ENCODE measurements around the gene STX18.

Gene STX18

DNA sequence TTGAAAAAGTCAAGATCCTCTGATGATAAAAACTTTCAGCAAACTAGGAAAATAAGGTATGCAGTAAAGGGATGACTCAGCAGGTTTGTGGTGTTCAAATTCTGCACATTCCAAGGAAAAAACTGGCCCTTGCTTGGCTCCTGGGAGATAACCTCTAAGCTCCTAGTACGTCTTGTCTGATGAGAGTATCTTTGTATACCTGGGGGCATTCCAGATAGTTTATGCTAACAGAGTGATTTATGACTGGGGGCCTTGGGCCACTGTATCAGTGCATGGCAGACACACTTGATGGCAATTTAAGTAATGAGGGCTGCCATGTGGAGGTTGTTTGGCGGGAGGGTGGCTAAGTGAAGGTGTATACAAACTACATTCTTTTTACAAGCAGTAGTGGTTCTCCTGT is 98.0 kb downstream of the STX18 start:
- in situ Hi-C loops (cut with MboI; ENCODE audit: low sequenced_read_pairs): no loop called here

GRCh38 chr4:4440333-4441061 is 101.4 kb downstream of the STX18 start:
- in situ Hi-C loops (cut with MboI; ENCODE audit: low sequenced_read_pairs): no loop called here

GRCh38 chr4:4439782-4440181 is 102.1 kb downstream of the STX18 start:
- in situ Hi-C loops (cut with MboI; ENCODE audit: low sequenced_read_pairs): no loop called here

DNA sequence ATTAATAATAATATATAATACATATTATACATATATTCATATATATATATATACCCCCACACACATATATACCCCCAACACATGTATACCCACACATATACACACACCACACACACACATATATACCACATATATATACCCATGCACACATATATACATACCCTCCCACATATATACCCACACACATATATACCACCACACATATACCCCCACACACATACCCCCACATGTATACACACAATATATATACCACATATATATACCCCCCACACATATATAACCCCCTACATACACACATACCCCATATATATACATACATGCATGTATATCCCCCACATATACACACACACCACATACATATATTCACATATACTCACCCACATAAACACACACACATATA is 103.0 kb downstream of the STX18 start:
- in situ Hi-C loops (cut with MboI; ENCODE audit: low sequenced_read_pairs): no loop called here

- in situ Hi-C loops (cut with MboI; ENCODE audit: low sequenced_read_pairs): no loop called here
Observed at GRCh38 chr4:4437798-4438470, 103.9 kb downstream of the STX18 start.

- in situ Hi-C loops (cut with MboI; ENCODE audit: low sequenced_read_pairs): no loop called here
Observed at GRCh38 chr4:4436244-4436823, 105.5 kb downstream of the STX18 start.

- in situ Hi-C loops (cut with MboI; ENCODE audit: low sequenced_read_pairs): no loop called here
Observed at GRCh38 chr4:4433941-4434340, 107.9 kb downstream of the STX18 start.

DNA sequence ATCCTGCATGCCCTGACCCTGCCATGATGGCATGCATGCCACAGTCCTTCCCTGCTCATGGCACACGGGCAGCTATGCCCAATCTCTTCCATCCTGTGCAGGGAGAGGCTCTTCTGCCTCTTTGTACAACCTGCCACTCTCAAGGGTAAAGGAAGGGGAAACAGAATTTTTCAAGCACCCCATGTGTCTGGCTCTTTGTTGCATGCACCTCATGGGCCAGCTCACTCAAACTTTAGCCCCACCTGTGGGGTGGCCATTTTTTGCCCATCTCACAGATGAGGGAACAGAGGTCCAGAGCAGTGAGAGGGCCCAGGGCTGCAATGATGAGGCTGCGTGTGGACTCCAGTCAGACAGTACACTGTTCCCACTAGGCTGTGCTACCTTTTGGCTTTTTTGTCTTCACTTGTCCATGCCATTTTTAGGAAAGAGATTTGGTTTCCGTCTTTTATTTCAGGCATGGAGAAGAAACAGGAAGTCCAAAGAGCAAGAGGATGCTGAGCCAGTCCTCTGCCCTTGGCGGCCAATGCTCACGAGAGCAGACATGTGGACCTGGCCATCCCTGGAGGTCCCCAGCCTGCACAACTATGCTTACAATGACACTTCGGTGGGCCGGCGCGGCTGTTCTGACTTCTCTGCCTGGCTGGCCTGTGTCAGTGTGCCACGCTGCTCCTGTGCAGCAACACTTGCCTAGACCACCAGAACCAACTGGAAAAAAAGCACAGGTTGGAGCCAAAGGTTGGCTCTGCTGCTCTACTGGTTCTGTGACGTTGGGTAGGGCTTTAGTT is 109.3 kb downstream of the STX18 start:
- in situ Hi-C loops (cut with MboI; ENCODE audit: low sequenced_read_pairs): no loop called here

DNA sequence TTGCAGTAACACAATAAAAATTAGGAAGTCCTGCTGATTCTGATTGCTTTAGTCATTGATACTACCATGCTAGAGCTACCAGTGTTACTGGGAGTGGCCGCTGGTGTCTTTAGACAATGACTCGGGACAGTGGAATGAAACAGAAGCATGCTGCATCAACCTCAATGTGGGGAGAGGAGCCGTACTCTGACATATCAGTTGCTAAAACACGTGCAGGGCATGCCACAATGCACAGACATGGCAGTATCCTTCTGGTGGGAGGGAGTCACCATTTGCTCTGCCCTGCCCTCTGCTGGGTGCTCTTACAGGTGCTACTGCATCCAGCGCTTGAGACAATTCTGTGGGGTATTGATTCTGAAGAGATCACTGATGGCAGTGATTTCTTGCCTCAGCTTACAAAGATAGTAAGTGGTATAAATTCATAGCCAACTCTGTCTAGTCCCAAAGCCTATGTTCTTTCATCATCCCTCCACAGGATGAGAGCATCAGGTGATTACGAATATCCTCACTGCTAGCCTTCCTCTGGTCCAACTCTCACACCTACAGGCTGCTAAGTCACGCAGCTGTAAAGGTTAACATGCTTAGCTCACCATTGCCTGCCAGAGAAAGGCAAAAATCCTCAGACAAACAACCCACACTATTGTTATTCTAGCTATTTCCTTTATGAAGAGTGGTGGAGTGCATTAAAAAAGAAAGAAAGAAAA is 111.2 kb downstream of the STX18 start:
- in situ Hi-C loops (cut with MboI; ENCODE audit: low sequenced_read_pairs): no loop called here

DNA sequence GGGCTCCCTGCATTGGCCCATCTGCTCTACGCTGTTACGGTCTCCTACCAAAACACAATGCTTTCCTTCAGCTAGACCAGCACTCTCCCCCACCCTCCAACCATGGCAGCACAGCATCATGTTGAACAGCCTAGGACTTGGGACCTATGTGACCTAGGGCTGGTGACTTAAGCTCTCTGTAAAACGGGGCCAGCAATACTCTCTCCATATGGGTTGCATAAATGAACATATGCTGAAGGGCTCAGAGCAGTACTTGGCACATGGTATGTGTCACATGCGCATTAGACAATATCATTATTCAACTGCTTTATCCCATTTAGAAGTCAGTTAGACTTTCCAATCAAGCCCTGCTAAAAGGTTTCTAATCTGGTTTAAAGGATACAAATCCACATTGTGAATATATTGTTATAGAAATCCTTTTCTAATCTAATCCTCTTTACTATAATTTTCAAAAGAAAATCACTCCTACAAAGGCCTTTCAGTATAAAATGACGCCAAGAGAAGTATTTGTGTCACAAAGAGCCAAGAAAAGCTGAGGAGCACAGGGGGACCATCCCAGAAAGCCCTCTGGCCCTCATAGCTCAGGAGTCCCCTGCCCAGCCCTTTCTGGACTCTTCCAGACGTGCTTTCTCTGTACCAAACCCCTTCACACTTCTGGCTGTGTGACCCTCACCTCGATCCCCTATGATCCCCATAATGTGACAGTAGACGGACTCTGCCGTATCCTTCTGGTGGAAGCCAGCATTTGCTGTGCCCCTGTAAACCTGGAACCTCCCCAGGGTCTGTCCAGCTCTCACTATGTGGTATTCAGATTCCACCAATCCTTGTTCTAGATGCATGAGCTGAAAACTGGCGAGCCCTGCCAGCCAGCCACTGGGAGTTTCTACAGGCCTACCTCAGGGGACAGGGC is 112.6 kb downstream of the STX18 start:
- in situ Hi-C loops (cut with MboI; ENCODE audit: low sequenced_read_pairs): no loop called here

GRCh38 chr4:4427886-4428285 is 114.0 kb downstream of the STX18 start:
- in situ Hi-C loops (cut with MboI; ENCODE audit: low sequenced_read_pairs): no loop called here

GRCh38 chr4:4427121-4427870 is 114.6 kb downstream of the STX18 start:
- in situ Hi-C loops (cut with MboI; ENCODE audit: low sequenced_read_pairs): no loop called here

DNA sequence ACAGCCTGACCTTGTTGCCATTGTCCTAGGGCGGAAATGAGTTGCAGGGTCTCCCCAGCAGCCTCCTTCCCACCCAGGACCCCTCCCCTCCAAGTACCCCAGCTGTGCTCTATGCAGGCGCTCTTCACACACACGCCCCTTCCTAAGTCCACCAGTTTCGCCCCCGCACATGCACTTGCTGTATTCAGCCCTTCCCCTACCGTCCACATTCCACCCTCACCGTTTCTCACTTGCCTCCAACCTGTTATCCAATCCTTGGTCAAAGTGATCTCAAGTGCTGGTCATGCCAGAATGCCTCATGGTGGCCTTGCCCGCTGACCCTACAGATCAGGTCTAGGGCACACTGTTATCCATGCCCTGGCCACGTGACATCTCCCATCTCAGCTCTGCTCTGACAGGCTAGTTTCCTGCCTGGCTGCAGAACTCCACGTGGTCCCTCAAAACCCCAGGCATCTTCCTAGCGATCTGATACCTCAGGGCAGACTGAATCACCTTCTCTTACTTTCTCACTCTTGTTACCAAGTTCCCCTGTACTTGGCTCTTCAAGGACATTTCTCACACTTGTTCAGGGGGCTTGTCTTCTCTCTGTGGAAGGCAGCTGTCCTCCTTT is 115.2 kb downstream of the STX18 start:
- in situ Hi-C loops (cut with MboI; ENCODE audit: low sequenced_read_pairs): no loop called here

DNA sequence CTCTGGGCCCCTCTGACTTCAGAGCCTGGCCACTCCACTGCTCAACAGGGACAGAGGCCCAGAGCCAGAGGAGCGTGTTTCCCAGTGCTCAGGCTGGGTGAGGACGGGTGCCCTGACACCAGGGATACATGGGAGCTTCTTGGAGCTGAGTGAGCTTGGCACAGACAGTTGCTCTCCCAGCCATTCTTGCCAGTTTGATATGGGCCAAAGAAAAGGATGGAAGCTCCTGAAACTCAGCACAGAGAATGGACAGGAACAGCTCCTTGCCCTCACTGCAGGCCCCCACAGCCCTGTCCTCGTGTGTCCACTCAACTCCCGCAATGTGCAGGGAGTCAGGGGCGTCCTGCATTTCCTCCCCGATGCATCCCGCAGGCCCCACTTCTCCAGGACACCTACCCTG is 116.2 kb downstream of the STX18 start:
- in situ Hi-C loops (cut with MboI; ENCODE audit: low sequenced_read_pairs): no loop called here

DNA sequence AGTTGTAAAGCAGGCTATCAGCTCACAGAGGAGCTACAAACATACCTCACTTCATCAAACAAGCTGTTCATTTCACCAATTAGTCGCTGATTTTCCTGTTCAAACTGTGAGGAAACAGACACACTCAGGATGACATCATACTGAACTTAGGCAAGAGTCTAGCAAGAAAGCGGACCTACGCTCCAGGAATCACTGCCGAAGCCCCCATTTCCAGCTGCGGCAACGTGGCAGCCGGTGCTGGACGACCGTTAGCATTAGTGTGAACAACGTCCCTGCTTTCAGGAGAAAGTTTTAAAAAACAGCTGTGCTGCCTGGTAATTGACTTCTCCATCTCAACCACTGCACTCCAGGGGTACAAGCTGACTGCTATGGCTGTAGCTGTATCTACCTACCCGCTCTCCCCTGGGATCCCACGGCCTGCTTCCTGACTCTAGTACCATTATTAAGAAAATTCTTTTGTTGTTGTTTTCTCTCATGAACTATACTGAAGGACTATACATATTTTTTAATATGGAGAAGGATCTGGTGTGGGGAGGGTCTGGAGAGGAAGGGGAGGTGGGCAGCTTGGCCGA is 116.6 kb downstream of the STX18 start:
- in situ Hi-C loops (cut with MboI; ENCODE audit: low sequenced_read_pairs): no loop called here

DNA sequence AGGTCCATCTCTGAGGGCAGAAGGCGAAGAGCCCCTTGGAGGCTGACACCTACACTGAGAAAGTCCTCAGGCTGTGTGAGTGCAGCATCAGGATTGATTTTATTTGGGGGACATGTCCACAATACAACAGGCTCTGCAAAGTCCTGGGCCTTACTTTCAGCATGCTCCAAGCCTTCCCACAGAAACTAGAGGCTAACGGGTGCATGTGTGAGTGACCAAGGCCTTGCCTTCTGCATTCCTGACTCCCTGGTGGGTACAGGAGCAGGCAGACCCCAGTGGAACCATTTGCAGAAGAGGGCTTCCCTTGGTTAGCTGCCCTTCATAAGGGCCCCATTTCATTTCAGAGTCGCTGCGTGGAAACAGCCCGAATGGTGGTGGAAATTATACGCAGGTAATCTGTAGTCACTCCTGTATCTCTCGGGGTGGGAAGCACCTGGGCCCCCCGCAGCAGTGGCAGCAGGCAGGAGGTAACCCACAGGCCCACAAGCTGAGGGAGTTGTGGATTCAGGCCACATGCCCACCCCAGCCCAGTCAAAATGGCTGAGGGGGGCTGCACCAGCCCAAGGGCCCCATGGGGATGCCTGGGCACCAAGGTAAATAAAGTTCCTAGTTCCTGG is 117.2 kb downstream of the STX18 start:
- in situ Hi-C loops (cut with MboI; ENCODE audit: low sequenced_read_pairs): no loop called here

- in situ Hi-C loops (cut with MboI; ENCODE audit: low sequenced_read_pairs): no loop called here
Observed at GRCh38 chr4:4423706-4424498, 117.9 kb downstream of the STX18 start.

Data from HL-60/S4 (cell line).